Measurements from ENCODE around the gene NUP160. TPM values are rescaled to one million over a fixed set of nuclear protein-coding genes. Genes with fewer than 3 reads are reported as not detected.

NUP160 gene
- polyA plus RNA-seq, 1 donor from 2014 or later, result 45.5 TPM

DNA sequence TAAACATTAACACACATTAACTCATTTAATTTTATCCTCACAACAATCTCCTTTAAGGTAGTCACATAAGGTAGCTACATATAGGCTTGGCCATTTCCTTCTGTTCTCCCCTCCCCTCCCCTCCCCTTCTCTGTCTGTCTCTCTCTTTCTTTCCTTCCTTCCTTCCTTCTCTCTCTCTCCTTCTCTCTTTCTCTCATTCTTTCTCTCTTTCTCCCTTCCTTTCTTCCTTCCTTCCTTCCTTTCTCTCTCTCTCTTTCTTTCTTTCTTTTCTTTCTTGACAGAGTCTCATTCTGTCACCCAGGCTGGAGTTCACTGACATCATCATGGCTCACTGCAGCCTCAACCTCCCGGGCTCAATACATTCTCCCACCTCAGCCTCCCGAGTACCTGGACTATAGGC, 22.3 kb upstream of the NUP160 start:
- H2AFZ ChIP-seq (ENCODE audit: low read depth, low read length), result no peak overlapping the region
- no peaks in the 10 kb centered on the region for H3K36me3 ChIP-seq (ENCODE audit: insufficient read depth, low read length)
- no peak for TF ChIP-seq EP300 (conservative IDR thresholded peaks at IDR 0.05; ENCODE audit: poor library complexity, severe bottlenecking)
- TF ChIP-seq, protein P1, sequence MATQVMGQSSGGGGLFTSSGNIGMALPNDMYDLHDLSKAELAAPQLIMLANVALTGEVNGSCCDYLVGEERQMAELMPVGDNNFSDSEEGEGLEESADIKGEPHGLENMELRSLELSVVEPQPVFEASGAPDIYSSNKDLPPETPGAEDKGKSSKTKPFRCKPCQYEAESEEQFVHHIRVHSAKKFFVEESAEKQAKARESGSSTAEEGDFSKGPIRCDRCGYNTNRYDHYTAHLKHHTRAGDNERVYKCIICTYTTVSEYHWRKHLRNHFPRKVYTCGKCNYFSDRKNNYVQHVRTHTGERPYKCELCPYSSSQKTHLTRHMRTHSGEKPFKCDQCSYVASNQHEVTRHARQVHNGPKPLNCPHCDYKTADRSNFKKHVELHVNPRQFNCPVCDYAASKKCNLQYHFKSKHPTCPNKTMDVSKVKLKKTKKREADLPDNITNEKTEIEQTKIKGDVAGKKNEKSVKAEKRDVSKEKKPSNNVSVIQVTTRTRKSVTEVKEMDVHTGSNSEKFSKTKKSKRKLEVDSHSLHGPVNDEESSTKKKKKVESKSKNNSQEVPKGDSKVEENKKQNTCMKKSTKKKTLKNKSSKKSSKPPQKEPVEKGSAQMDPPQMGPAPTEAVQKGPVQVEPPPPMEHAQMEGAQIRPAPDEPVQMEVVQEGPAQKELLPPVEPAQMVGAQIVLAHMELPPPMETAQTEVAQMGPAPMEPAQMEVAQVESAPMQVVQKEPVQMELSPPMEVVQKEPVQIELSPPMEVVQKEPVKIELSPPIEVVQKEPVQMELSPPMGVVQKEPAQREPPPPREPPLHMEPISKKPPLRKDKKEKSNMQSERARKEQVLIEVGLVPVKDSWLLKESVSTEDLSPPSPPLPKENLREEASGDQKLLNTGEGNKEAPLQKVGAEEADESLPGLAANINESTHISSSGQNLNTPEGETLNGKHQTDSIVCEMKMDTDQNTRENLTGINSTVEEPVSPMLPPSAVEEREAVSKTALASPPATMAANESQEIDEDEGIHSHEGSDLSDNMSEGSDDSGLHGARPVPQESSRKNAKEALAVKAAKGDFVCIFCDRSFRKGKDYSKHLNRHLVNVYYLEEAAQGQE (IDR thresholded peaks at IDR 0.05; ENCODE audit: borderline replicate concordance), result no peak
- TF ChIP-seq MXI1 (conservative IDR thresholded peaks at IDR 0.05; ENCODE audit: poor library complexity, severe bottlenecking), result no peak
- TF ChIP-seq SMC3 (conservative IDR thresholded peaks at IDR 0.05; ENCODE audit: poor library complexity), result no peak
- no peak for TF ChIP-seq POLR2AphosphoS5 (IDR thresholded peaks at IDR 0.05)
- TF ChIP-seq, protein P2, sequence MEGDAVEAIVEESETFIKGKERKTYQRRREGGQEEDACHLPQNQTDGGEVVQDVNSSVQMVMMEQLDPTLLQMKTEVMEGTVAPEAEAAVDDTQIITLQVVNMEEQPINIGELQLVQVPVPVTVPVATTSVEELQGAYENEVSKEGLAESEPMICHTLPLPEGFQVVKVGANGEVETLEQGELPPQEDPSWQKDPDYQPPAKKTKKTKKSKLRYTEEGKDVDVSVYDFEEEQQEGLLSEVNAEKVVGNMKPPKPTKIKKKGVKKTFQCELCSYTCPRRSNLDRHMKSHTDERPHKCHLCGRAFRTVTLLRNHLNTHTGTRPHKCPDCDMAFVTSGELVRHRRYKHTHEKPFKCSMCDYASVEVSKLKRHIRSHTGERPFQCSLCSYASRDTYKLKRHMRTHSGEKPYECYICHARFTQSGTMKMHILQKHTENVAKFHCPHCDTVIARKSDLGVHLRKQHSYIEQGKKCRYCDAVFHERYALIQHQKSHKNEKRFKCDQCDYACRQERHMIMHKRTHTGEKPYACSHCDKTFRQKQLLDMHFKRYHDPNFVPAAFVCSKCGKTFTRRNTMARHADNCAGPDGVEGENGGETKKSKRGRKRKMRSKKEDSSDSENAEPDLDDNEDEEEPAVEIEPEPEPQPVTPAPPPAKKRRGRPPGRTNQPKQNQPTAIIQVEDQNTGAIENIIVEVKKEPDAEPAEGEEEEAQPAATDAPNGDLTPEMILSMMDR (IDR thresholded peaks at IDR 0.05; ENCODE audit: poor library complexity, severe bottlenecking), result no peak
- TF ChIP-seq TAF1 (IDR thresholded peaks at IDR 0.05; ENCODE audit: low read depth), result no peak
- TF ChIP-seq RAD21 (conservative IDR thresholded peaks at IDR 0.05), result no peak
- H3K9me2 ChIP-seq (ENCODE audit: insufficient read depth, low read length), result no peaks in the 10 kb centered on the region
- no peaks in the 10 kb centered on the region for H3K9me3 ChIP-seq (ENCODE audit: low read length)
- no peaks in the 10 kb centered on the region for H3F3A ChIP-seq (ENCODE audit: insufficient read depth, low read length, poor library complexity, severe bottlenecking)
- no peaks in the 10 kb centered on the region for H3K27me3 ChIP-seq (ENCODE audit: insufficient read depth, low read depth, low read length)
- H3K9ac ChIP-seq (ENCODE audit: low read length), result no peak overlapping the region
- H3K4me3 ChIP-seq (ENCODE audit: low read length), result no peak overlapping the region
- H3K4me2 ChIP-seq (ENCODE audit: low read length), result no peak overlapping the region
- no peak overlapping the region for H3K27ac ChIP-seq (ENCODE audit: low read length)
- H4K20me1 ChIP-seq (ENCODE audit: insufficient read depth), result no peaks in the 10 kb centered on the region
- H3K79me2 ChIP-seq (replicated peaks; ENCODE audit: insufficient read depth, low read length), result no peaks in the 10 kb centered on the region

DNA sequence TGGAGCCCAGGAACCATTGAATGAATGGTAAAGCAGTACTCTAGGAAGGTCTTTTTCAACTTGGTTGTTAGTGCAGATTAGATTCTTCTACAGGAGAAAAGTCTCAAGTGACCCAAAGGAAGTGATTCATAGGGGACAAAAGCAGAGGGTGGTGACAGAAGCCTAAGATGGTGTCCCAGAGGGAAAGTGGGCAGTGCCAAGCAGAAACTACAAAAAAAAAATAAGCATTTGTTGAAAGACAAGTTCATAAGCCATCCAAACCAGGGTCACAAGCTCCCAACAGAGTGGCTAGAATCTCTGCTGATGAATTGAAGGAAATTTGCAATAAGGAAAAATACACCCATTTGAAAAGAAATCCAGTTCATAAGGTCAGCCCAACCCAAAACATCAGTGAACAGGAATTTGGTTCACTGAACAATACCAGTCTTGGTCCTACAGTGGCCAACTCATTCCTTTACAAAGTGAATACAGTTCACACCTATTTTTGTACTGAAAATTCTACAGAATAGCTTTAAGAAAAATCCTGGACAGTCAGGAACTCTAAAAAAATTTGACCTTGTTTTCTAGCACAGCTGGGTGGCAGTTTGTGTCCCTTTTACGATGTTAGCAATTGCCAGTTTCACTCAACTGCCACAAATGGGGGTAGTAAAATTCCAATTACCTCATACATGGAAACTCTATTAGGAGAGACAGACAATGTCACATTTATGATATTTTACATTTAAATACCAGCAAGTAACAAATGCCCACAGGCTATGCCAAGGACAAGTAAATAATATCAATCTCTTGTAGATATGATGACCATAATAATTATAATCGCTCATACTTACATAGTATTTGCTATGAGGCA, 21.6 kb upstream of the NUP160 start:
- Histone ChIP-seq H3K9ac (ENCODE audit: low read length) (no peak overlapping the region), H3K27ac (ENCODE audit: low read length) (no peak overlapping the region), H4K20me1 (ENCODE audit: insufficient read depth) (no peaks in the 10 kb centered on the region), H3K4me3 (ENCODE audit: low read length) (no peak overlapping the region), H3K27me3 (ENCODE audit: insufficient read depth, low read depth, low read length) (no peaks in the 10 kb centered on the region), H3F3A (ENCODE audit: insufficient read depth, low read length, poor library complexity, severe bottlenecking) (no peaks in the 10 kb centered on the region), H3K4me2 (ENCODE audit: low read length) (no peak overlapping the region), H3K9me2 (ENCODE audit: insufficient read depth, low read length) (no peaks in the 10 kb centered on the region), H3K79me2 (replicated peaks; ENCODE audit: insufficient read depth, low read length) (no peaks in the 10 kb centered on the region), H2AFZ (ENCODE audit: low read depth, low read length) (no peak overlapping the region), H3K9me3 (ENCODE audit: low read length) (no peaks in the 10 kb centered on the region), H3K36me3 (ENCODE audit: insufficient read depth, low read length) (no peaks in the 10 kb centered on the region)
- TF ChIP-seq, protein P1 (IDR thresholded peaks at IDR 0.05; ENCODE audit: borderline replicate concordance), result no peak
- no peak for TF ChIP-seq SMC3 (conservative IDR thresholded peaks at IDR 0.05; ENCODE audit: poor library complexity)
- no peak for TF ChIP-seq EP300 (conservative IDR thresholded peaks at IDR 0.05; ENCODE audit: poor library complexity, severe bottlenecking)
- TF ChIP-seq EZH2 (IDR thresholded peaks at IDR 0.05; ENCODE audit: borderline replicate concordance, insufficient read depth, low read length, poor library complexity, severe bottlenecking), result no peak
- no peak for TF ChIP-seq POLR2AphosphoS5 (IDR thresholded peaks at IDR 0.05)
- TF ChIP-seq, protein P2 (IDR thresholded peaks at IDR 0.05; ENCODE audit: poor library complexity, severe bottlenecking), result no peak
- no peak for TF ChIP-seq TAF1 (IDR thresholded peaks at IDR 0.05; ENCODE audit: low read depth)
- no peak for TF ChIP-seq RAD21 (conservative IDR thresholded peaks at IDR 0.05)
- TF ChIP-seq MXI1 (conservative IDR thresholded peaks at IDR 0.05; ENCODE audit: poor library complexity, severe bottlenecking), result no peak
